ENCODE measurements around the gene NEO1.

GRCh38 chr15:73349191-73349590, 296.9 kb downstream of the NEO1 start:
- no peak for TF ChIP-seq CTCF (IDR thresholded peaks at IDR 0.05)
- TF ChIP-seq POLR2A (IDR thresholded peaks at IDR 0.05), result no peak
- no peak for TF ChIP-seq POLR2AphosphoS5 (IDR thresholded peaks at IDR 0.05)
